ENCODE measurements around the gene SNX18.
A peak's percentile ranks its signal among the peaks of the same experiment; 100 is the strongest.

GRCh38 chr5:54593779-54594178 lies 76.2 kb downstream of the SNX18 start:
- TF ChIP-seq, protein P1, sequence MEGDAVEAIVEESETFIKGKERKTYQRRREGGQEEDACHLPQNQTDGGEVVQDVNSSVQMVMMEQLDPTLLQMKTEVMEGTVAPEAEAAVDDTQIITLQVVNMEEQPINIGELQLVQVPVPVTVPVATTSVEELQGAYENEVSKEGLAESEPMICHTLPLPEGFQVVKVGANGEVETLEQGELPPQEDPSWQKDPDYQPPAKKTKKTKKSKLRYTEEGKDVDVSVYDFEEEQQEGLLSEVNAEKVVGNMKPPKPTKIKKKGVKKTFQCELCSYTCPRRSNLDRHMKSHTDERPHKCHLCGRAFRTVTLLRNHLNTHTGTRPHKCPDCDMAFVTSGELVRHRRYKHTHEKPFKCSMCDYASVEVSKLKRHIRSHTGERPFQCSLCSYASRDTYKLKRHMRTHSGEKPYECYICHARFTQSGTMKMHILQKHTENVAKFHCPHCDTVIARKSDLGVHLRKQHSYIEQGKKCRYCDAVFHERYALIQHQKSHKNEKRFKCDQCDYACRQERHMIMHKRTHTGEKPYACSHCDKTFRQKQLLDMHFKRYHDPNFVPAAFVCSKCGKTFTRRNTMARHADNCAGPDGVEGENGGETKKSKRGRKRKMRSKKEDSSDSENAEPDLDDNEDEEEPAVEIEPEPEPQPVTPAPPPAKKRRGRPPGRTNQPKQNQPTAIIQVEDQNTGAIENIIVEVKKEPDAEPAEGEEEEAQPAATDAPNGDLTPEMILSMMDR (conservative IDR thresholded peaks at IDR 0.05; ENCODE audit: low read depth, low read length): no peak
- no peak for TF ChIP-seq POLR2A (IDR thresholded peaks at IDR 0.05; ENCODE audit: low read depth, low read length)
- TF ChIP-seq CEBPB (IDR thresholded peaks at IDR 0.05; ENCODE audit: low read depth, low read length): no peak
- TF ChIP-seq SMC3 (IDR thresholded peaks at IDR 0.05; ENCODE audit: low read depth, low read length): no peak
- no peak for TF ChIP-seq MXI1 (IDR thresholded peaks at IDR 0.05; ENCODE audit: borderline replicate concordance, low read depth, low read length)
- peak; percentile 20; the same call in 1 of the 2 replicates for TF ChIP-seq MAFK (IDR thresholded peaks at IDR 0.05; ENCODE audit: low read depth, low read length)
